HG03025 (cell line): ENCODE results near the gene MARCHF10.

Source experiments
- ATAC-seq: cut with Tn5 transposase; IDR thresholded peaks from one replicate; pipeline ENCODE4 v1.9.1; 2021; ENCODE audit warnings: mild to moderate bottlenecking, moderate library complexity; ENCODE audit not compliant: unreplicated experiment, low FRiP score

The MARCHF10 gene

DNA sequence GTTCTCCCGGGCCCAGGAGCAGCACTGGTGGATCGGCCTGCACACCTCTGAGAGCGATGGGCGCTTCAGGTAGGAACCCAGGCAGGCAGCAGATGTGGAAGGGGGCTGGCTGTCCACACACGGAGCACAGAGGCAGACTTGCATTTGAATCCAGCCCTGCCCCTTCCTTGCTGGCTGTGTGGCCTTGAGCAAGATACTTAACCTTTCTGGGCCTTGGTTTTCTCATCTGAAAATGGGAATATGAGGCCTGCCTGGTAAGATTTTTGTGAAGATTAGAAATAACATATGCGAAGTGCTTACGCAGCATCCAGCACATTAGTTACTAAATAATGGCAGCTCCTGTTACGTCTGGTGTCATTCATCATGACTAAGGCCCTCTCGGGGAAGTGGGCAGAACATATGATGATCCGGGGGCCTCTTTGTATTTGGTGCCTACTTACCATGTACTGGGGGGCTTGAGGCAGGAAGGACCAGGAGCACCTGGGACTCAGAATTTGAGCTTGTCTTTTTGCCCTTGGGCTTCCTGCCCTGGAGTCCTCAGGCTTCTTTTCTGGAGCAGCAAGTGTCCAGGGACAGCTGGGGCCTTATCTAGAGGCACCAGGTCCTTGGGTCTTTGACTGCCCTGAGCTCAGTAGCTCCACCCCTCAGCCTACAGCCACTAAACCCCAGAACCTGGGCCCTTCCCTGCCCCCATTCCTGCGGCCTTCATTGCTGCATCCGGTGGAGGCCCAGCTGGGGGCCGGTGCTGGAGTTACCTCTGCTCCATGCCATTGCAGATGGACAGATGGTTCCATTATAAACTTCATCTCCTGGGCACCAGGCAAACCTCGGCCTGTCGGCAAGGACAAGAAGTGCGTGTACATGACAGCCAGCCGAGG, 126.8 kb downstream of the MARCHF10 start:
- no peak for ATAC-seq

DNA sequence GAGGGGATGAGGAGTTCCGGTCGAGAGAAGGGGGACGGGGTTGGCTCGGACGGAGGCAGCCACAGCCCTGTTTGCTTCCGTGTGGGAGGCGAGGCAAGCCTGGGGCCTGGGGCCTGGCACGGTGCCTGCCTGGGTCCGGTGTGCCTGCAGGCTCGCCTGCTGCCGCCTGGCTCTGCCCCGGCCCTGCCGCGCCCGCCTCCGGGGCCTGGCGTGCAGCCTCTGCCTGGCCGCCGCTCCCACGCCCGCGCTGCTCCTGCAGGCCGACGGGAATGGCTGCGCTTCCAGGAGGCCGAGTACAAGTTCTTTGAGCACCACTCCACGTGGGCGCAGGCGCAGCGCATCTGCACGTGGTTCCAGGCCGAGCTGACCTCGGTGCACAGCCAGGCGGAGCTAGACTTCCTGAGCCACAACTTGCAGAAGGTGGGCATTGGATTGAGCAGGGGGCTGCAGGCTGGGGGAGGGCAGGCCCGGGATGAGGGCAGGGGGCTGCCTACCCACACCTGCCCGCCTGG, 127.5 kb downstream of the MARCHF10 start:
- ATAC-seq = no peak

DNA sequence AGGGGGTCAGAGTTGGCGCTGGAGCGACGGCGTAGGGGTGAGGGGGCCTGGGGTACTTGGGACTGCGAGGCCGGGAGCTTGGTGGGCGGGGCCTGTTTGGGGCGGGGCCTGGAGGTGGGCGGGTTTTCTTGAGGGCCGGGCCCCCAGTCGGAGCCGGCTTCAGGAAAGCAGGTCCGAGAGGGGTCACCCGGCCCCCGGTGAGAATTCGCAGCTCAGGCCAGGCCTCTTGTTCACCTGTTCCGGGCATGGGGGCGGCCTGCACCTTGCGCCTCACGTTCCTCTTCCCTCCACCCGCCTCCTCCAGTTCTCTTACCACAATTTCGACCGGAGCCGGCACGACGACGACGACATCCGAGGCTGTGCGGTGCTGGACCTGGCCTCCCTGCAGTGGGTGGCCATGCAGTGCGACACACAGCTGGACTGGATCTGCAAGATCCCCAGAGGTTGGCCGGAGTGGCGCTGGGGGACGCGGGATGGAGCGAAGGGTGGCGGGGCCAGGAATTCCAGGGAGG, 128.2 kb downstream of the MARCHF10 start:
- no peak for ATAC-seq

DNA sequence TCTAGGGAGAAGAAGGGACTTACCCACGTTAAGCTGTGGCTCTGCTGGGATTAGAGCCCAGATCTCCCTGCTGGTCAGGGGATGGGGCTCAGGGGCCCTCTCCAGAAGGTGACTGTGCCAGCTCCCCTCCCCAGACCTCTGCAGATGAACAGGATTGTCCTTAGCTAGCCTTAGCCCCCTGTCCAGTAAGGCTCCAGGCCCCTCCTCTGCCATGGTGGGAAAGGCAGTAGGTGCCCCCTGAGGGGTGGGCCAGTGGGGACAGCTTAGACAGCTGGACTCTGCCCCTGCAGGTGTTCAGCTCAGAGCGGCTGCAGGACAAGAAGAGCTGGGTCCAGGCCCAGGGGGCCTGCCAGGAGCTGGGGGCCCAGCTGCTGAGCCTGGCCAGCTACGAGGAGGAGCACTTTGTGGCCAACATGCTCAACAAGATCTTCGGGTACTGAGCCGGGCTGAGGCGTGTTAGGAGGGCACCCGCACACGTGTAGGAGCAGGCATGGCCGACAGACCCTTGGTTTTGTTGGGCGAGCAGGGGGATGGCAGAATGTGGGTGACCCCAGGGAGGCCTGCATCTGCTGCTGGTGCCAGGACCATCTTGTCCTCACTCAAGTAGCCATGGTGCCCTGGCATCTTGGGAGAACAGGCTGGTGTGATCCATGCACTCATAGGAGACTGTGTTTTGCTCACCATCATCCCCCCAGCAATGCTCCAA, 129.7 kb downstream of the MARCHF10 start:
- ATAC-seq = no peak

DNA sequence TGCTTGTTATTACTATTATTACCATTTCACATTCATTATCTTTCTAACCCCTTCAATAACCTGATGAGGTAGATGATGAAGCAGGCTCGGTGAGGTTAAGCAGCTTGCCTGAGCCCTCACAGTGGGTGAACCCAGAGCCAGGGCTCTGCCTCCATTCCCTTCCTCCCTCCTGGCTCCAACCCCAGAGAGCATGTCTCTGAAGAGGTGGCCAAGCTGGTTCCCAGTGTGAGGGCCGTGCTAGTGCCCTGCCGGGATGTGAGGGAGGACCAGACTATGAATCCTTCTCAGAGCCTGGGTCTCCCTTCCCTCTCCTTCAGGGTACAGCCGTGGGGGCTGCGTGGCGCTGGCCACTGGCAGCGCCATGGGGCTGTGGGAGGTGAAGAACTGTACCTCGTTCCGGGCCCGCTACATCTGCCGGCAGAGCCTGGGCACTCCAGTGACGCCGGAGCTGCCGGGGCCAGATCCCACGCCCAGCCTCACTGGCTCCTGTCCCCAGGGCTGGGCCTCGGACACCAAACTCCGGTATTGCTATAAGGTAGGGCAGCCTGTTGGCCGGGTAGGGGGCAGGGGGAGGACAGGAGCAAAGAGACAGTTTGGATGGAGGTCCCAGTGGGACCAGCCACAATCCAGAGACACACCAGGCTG, 131.0 kb downstream of the MARCHF10 start:
- no peak for ATAC-seq

DNA sequence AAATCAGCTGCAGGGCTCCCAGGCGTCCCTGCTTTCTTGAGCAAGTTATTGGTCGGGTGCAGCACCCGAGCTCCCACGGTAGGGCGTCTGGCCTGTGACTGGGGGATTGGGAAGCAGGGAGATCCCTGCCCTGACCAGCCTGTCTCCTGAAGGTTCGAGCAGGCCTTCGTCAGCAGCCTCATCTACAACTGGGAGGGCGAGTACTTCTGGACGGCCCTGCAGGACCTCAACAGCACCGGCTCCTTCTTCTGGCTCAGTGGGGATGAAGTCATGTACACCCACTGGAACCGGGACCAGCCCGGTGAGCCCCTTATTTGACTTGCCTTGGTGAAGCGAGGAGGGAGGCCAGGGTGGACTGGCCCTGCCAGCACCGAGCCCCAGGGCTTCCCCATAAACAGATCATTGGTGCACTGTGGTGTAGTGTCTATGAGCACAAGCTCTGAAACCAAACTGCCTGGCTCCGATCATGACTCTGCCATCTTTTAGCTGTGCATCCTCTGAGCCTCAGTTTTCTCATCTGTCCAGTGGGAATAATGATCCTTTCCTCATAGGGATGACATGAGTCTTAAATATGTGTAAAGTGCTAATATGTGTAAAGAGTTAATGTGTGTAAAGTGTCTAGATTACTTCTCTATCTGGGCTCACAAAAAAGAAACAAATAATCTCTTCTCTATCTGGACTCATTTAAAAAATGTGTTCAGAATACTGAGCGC, 131.7 kb downstream of the MARCHF10 start:
- ATAC-seq = no peak

- ATAC-seq = no peak
Measured at GRCh38 chr17:62675701-62676100, 132.4 kb downstream of the MARCHF10 start.

DNA sequence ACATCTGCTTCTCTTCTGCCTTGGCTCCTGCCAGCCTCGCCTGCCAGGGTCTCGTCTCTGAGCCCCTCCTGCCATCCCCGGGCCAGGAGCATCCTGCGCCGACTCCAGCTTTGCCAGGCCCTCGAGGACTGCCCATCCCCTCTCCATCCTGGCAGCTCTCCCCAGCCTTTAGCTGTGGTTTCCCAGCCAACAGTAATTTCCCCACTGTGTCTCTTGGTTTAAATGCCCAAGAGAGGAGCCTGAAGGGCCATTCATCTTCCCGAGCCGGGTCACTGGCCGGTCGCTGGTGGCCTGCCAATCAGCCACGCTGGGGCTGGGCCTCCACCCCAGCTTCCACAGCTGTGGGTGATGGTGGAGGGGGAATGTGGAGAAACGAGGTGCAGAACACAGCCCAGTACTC, 132.9 kb downstream of the MARCHF10 start:
- ATAC-seq = no peak

DNA sequence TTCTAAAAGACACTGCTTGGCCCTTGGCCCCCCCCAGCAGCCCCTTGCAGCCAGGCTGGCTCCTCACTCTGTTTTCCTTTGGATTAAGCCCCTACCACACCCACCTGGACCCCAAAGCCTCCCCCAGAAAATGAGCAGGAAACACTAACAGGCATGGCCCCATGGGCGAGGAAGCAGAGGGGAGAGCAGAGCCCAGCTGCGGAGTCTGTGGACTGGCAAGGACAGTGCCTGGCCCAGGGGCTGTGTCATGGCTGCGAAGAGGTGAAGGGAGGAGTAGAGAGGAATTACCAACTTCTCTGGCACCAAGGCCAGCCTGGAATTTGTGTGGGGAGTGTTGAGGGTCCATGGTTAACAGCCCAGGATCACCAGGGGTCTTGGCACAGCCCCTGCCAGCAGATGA, 133.3 kb downstream of the MARCHF10 start:
- no peak for ATAC-seq

- ATAC-seq = no peak
Measured at GRCh38 chr17:62674363-62674739, 133.8 kb downstream of the MARCHF10 start.

DNA sequence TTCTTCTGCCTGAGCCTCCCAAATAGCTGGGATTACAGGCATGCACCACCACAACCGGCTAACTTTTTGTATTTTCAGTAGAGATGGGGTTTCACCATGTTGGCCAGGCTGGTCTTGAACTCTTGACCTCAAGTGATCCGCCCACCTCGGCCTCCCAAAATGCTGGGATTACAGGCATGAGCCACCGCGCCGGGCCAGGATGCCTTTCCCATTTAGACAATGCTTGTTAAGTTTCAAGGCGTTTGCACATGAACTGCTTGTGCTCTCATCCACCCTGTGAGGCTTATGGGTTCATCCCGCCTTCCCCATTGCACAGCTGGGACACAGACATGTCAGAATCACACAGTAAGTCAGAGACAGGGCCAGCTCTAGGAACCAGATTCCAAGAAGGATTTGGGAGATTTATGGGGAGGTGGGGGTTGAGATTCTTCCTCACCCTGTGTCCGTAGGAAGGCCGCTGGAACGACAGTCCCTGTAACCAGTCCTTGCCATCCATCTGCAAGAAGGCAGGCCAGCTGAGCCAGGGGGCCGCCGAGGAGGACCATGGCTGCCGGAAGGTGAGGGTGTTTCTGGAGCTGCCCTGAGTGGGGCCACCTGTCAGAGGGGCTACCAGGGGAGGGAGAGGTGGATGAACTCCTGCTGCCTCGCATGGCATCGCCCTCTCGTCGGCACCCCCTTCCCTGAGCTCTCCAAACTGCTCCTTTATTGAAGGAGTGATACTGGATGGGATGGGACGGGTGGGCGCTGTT, 134.3 kb downstream of the MARCHF10 start:
- no peak for ATAC-seq

DNA sequence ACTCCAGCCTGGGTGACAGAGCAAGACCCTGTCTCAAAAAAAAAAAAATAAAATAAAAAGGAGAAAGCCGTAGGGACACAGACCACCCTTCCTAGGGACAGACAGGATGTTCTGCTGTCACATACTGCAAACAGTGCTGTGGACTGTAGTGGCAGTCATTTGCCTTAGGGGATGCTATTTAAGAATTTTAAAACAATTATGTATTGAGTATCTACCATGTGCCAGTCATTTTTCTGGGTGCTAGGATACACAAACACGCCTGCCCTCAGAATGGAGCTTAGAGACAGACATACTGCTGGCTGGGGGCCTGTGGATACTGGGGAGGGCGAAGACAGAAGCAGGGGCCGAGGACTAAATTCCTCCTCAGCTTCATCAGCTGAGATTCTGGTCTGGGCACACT, 135.2 kb downstream of the MARCHF10 start:
- no peak for ATAC-seq

GRCh38 chr17:62671553-62671952, 136.6 kb downstream of the MARCHF10 start:
- no peak for ATAC-seq

DNA sequence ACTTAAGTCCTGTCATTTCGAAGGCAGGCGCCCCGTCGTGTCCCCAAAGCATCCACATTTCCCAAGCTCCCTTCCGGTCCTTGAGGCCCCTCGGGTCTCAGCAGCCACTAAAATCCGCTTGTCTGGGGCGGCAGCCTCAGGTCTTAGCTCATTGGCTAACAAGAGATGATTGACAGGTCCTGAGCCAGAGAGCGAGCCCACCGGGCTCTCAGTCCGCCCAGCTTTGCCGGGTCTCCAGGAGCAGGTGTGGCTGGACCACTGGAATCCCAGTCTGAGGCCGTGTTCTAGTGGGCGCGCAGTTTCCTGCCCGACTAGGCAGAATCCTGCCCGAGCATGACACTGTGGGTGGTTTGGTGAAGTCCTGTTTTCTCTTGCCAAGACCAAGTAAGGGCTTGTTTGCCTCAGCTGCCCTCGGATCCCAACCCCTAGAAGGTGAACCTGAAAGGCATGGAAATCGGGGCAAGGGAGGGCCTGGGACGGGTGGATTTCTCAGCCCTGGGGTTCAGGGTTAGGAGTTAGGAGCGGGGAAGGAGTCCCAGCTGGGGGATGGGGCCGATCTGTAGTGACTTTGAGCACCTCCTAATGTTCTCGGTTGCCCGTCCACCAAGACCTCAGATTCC, 137.8 kb downstream of the MARCHF10 start:
- ATAC-seq = no peak

GRCh38 chr17:62668091-62668804, 139.9 kb downstream of the MARCHF10 start:
- no peak for ATAC-seq

DNA sequence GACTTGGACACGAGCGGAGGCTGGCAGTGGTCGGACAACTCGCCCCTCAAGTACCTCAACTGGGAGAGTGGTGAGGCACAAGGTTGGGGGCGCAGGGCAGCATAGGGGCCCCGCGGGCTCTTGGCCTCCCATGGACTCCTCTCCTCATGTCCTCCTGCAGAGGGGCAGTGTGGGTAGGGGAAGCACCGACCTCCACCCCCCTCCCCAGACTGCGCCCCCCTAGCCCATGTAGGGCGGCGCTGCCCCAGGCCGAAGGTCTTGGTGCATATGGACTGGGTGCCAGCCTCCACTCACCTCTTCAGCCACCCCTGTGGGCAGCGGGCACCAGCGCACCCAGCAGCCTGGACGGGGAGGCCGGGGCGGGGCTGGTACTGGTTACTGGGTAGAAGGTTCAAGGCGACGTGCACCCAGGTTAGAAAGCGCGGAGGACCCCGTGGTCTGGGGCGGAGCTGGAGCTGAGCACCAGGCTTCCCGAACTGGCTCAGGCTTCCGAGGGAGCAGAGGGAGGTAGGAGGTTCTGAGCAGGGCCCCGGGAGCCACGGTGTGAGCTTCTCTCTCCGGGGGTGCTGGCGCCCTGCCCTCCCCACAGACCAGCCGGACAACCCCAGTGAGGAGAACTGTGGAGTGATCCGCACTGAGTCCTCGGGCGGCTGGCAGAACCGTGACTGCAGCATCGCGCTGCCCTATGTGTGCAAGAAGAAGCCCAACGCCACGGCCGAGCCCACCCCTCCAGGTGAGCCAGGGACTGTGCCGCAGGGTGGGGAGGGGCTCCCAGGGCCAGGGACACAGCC, 141.1 kb downstream of the MARCHF10 start:
- no peak for ATAC-seq

GRCh38 chr17:62666061-62666800, 141.9 kb downstream of the MARCHF10 start:
- no peak for ATAC-seq
